ENCODE results near the gene CSAD.

- TF ChIP-seq, protein P1, sequence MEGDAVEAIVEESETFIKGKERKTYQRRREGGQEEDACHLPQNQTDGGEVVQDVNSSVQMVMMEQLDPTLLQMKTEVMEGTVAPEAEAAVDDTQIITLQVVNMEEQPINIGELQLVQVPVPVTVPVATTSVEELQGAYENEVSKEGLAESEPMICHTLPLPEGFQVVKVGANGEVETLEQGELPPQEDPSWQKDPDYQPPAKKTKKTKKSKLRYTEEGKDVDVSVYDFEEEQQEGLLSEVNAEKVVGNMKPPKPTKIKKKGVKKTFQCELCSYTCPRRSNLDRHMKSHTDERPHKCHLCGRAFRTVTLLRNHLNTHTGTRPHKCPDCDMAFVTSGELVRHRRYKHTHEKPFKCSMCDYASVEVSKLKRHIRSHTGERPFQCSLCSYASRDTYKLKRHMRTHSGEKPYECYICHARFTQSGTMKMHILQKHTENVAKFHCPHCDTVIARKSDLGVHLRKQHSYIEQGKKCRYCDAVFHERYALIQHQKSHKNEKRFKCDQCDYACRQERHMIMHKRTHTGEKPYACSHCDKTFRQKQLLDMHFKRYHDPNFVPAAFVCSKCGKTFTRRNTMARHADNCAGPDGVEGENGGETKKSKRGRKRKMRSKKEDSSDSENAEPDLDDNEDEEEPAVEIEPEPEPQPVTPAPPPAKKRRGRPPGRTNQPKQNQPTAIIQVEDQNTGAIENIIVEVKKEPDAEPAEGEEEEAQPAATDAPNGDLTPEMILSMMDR (IDR thresholded peaks at IDR 0.05) = no peak
- no peak for TF ChIP-seq POLR2A (IDR thresholded peaks at IDR 0.05)
- TF ChIP-seq POLR2AphosphoS5 (IDR thresholded peaks at IDR 0.05) = no peak
- TF ChIP-seq EP300 (IDR thresholded peaks at IDR 0.05; ENCODE audit: low read depth) = no peak
These were observed 23.6 kb upstream of the CSAD start for GRCh38 chr12:53204351-53204750.
